Superior temporal gyrus (tissue), 1 donor: Measurements from ENCODE around the gene GTF3C6.
A peak's percentile ranks its signal among the peaks of the same experiment; 100 is the strongest.
"Not testable (repeated sequence)": the region's sequence is repeated elsewhere in the genome, so short reads cannot be mapped to it uniquely, and the experiment has no call there.

Experiments used
- DNase-seq: peaks from one replicate; pipeline ENCODE4 v3.0.0-alpha.2; 2016; ENCODE audit errors: extremely low spot score

The GTF3C6 gene, protein sequence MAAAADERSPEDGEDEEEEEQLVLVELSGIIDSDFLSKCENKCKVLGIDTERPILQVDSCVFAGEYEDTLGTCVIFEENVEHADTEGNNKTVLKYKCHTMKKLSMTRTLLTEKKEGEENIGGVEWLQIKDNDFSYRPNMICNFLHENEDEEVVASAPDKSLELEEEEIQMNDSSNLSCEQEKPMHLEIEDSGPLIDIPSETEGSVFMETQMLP

DNA sequence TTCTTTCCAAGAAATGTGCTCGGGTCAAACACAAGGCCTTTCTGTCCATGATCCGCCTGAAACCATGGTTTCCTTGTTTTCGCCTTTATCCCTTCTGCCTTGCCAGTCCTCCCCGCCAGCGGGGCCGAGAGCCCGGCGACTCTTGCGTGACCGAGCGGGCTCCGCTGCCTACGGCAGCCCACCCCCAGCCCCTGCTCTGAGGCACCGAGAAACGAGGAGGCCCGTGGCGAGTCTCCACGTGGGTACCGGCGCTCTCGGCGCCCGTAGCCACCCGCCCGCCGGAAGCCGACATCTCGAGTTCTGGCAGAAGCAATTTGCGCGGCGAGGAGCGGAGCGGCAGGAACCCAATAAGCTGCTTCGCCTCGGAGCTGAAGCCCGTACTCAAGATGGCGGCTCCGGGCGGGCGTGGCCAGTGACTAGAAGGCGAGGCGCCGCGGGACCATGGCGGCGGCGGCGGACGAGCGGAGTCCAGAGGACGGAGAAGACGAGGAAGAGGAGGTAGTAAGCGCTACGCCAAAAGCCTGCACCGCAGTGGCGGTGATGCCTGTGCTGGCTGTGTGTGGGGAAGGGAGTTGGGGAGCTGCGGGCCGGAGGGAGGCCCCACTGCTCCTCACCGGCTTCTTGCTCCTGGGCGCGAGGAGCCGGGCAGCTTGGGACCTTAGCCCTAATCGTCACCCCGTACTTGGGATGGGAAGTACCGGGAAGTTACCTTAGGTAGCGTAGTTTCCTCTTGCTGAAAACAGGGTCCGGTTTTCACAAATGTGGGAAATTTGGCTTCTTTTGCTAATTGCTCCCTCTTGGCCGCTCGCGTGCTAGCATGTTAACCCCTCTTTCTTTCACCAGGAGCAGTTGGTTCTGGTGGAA lies at the start of gene GTF3C6:
GTF3C6 (plus strand) TSS at position 378 of the 864 bp plus-strand sequence; CDS start at position 442, 64 bp downstream.
- DNase-seq = peak; percentile 96

DNA sequence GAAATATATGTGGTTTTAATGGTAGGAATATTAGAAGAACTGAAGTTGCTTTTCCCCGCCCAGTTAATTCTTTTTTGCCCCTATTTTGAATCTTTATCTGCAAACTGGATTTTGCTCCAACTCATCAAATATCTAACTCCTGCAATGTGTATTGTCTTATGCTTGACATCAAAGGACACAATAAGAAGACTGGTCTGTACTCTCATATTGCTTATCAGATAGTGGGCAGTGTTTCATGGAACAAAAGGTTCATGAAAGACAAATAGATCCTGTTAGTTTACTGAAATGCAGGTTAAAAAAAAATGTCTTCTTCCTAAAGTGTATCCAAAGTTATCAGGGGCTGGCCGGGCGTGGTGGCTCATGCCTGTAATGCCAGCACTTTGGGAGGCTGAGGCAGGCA lies 27.7 kb upstream of the GTF3C6 start:
- DNase-seq = no peak

DNA sequence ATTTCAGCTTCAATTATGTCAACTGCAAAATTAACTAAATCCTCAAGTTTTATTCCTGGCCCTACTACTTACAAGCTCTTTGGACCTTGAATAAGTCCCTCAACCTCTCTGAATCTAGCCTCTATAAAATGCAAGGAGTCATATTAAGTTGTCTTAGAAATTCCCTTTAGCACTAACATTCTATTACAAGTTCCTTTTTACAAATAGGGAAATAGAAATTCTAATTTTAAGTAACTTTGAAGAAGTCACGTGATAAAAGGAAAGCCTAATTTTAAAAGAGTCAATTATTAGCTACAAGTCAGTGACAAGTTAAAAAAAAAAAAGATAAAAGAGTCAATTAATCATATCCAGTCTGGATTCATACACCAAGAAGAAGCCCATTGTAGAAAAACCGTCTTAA lies 24.6 kb upstream of the GTF3C6 start:
- no peak for DNase-seq

DNA sequence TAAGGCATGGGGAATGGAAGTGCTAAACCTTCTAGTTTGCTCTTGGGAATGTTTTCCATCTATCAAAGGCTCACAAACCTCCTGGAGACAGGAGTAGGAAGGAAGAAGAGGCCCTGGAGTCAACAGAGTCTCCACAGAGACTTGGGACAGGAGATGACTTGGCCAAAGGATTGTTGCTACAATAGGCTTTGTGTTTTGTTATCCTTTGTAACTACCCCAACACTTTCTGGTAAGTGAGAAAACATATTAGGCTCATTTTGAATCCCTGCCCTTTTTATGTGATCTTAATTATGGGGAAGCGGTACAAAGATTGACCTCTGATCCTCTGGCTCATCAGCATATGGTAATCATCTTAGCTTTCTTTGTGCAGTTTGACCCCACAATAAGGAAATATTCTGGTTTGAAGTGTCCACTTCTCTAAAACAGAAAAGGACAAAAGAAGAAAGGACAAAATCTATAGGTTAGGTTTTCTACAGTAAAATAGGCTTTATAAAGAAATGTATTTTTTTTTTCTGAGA lies 24.1 kb upstream of the GTF3C6 start:
- no peak for DNase-seq

DNA sequence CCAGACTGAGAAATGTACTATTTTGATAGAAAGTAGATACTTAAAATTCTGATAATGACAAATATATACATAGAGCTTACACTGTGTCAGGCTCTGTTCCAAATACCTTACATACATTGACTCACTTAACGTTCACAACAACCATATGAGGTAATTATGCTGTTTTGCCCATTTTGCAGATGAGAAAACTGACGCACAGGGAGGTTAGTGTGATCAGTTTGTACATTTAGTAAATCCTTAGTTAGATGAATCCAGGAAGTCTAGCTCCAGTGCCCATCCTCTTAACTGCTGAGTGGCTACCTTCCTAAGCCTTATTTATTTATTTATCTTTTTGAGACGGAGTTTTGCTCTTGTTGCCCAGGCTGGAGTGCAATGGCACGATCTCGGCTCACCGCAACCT lies 23.3 kb upstream of the GTF3C6 start:
- no peak for DNase-seq

DNA sequence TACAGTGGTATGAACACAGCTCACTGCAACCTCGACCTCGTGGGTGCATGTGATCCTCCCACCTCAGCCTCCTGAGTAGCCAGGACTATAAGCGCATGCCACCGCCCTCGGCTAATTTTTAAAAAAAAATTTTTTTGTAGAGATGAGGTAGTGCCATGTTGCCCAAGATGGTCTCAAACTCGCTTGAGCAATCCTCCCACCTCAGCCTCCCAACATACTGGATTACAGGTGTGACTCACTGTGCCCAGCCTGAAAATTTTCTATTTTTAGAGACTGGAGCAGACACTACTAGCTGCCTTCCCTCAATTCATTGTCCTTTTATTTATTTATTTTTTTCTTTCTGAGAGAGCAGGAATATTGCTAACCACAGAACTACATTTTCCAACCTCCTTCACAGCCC lies 20.3 kb upstream of the GTF3C6 start:
- no peak for DNase-seq

DNA sequence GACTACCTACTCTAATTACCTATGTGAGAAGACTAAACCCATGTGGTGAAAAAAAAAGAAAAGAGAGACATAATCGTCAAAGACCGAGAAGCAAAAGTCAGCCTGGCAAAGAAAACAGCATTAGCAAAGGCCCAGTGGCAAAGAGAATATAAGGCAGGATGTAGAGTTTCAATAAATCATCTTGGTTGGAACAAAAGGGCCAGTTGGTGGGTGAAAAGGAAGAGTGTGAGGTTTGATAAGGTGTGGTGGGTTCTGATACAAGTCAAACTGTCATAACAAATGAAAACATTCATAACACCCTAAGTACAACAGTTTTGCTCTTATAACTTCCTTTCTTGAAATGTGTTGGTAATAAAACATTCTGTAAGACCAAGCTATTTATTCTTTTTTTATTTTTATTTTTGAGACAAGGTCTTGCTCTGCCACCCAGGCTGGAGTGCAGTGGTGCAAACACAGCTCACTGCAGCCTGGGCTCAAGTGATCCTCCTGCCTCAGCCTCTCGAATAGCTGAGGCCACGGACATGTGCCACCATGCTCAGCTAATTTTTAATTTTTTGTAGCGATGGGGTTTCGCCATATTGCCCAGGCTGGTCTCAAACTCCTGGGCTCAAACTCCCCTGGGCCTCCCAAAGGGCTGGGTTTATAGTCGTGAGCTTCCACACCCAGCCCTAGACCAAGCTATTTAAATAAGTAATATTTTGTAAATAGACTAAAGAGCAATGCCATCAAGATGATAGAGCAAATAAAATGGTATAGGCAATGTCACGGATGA lies 18.9 kb upstream of the GTF3C6 start:
- no peak for DNase-seq

DNA sequence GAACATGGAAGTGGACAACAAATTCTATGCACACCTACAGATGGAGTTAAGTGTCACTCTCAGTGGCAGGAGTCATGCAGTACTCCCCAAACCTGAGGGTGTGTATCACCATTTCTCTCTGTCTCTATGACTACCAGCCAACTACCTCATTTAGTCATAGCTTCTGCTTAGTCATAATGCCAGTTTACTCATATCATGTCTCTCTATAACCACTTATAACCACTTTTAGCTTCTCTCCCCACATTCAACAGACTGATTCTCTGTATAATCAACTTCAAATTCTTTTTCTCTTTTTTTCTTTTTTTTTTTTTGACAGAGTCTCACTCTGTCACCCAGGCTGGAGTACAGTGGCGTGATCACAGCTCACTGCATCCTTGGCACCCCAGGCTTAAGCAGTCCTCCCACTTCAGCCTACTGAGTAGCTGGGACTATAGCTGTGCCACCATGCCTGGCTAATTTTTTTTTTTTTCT lies 13.8 kb upstream of the GTF3C6 start:
- DNase-seq = peak; percentile 60

DNA sequence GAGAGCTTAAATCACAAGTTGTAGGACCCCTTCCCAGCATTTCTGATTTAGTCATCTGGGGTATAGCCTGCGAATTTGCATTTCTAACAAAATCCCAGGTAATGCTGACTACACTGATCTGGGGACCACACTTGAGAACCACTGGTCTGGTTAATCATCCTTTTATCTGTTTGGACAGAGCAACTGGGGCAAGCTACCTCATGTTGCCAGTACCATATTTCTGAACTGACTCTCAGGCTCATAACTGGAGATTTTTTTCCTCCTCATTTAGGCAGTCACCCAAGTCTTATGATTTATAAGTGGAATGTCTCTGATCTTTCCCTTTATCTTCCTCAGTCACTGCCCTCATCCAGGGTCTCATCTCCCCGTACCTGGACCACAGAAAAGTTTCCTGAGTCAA lies 12.0 kb upstream of the GTF3C6 start:
- no peak for DNase-seq

DNA sequence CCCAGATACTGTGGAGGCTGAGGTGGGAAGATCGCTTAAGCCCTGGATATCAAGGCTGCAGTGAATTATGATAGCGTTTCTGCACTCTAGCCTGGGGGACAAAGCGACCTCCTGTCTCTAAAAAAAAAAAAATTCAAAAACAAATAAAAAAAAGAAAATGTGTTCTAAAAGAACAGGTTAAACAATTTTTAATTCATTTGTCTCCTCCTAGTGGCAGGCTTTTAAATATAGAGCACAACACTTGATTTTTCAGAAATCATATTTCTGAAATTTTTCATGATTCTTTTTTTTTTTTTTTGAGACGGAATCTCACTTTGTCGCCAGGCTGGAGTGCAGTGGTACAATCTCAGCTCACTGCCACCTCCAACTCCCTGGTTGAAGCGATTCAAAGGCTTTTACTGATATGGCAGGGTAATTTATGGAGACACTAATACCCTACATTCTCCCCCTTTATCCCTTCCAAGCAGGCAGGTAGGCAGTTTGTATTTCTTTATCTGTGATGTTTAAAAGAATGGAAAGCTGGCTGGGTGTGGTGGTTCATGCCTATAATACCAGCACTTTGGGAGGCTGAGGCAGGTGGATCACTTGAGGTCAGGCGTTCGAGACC lies 8.7 kb upstream of the GTF3C6 start:
- DNase-seq = peak; percentile 76

DNA sequence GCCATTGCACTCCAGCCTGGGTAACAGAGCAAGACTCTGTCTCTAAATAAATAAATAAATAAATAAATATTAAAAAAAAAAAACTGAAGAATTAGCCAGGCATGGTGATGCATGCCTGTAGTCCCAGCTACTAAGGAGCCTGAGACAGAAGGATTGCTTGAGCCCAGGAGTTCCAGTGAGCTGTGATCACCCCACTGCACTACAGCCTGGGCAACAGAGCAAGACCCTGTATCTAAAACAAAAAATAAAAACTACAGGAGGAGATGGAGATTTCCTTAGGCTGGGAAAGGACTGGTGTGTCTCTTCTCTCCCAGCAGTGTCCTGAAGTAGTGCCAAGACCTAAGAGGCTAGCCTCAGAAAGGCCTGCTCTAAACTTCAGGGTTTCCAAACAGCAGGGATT lies 8.1 kb upstream of the GTF3C6 start:
- DNase-seq = no peak

DNA sequence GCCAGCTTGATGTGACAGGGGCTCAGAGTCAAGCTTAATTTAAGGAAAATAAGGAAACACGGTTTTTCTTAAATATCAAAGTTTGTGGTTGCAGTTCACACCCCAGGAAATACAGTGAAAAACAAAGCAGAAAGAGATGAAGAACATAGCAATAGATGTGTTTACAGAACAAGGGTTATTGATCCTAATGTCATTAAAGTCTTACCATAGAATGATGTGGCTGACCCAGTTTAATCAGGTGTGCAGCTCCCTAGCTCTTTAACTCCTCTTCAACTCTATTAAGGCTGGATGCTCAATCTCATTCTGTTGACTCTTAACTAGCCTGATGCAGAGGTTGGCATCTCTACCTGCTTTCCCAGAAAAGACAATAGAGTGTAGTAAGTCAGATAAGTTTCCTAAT lies 7.5 kb upstream of the GTF3C6 start:
- no peak for DNase-seq

DNA sequence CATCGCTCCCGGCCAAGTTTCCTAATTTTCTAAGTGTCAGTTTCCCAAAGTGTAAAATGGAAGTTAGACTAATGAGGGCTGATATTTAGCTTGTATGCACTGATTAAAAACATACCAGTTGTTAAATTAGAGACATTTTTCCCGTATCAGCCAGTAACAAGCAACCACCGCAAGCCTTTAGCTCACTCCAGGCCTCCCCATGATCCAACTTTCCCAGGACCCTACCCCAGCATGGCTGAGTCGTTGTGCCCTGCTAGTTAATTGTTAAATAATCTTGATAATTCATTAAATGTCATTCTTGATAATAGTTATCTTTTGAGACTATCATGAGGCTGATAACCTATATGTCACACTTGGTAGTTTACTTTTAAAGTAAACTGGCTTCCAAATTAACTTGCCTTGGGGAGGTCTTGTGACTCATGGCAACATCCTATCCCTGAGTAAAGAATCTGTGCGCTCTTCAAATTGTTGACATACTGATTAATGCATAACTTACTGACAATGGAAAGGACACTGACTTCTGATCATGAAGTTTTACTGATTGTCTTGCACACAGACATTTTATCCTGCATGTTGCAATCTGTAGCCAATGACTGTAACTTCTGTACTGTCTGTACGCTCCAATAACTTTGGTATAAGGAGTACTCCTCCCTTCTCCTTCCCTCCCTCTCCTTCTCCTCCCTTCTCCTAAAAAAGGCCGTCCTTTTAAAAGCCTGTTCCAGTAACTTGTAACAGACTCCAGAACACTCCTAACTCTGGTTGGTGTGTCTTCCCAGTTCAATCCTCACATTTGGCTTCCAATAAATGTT lies 6.3 kb upstream of the GTF3C6 start:
- no peak for DNase-seq

DNA sequence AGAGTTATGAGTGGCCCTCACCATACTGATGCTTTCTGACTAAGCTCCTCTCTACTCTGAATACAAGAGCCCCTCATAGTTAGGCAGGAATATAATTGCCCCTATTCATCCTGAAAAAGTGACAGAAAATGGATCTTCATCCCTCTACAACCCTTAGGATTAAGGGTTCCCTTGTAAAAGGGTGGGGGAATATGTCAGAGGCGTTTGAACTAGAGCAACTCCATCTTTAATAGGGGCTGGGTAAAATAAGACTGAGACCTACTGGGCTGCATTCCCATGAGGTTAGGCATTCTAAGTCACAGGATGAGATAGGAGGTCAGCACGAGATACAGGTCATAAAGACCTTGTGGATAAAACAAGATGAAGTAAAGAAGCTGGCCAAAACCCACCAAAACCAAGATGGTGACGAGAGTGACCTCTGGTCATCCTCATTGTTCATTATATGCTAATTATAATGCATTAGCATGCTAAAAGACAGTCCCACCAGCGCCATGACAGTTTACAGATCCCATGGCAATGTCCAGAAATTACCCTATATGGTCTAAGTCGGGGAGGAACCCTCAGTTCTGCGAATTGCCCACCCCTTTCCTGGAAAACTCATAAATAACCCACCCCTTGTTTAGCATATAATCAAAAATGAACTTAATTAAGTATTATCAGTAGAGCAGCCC lies 4.7 kb upstream of the GTF3C6 start:
- DNase-seq = no peak

DNA sequence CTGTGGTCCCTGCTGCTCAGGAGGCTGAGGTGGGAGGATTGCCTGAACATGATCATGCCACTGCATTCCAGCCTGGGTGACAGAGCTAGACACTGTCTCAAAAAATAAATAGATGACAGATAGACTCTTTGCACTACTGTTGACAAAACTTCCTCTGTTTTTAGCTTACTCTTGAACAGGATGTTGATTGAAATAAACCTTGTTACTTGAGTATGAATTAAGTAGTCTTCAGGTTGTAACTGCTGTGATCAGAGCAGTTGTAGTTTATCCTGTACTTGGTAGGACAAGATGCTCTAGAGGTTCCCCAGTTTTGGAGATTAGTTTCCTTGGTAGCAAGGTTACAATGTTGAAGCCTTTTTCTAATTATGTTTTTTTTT lies 1.5 kb downstream of the GTF3C6 start:
- no peak for DNase-seq

DNA sequence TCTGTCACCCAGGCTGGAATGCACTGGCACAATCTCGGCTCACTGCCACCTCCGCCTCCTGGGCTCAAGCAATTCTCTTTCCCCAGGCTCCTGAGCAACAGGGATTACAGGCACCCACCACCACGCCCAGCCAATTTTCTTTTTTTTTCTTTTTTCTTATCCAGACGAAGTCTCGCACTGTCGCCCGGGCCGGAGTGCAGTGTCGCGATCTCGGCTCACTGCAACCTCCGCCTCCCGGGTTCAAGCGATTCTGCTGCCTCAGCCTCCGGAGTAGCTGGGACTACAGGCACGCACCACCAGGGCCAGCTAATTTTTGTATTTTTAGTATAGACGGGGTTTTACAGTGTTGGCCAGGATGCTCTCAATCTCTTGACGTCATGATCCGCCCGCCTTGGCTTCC lies 4.1 kb downstream of the GTF3C6 start:
- DNase-seq = not testable (repeated sequence)

DNA sequence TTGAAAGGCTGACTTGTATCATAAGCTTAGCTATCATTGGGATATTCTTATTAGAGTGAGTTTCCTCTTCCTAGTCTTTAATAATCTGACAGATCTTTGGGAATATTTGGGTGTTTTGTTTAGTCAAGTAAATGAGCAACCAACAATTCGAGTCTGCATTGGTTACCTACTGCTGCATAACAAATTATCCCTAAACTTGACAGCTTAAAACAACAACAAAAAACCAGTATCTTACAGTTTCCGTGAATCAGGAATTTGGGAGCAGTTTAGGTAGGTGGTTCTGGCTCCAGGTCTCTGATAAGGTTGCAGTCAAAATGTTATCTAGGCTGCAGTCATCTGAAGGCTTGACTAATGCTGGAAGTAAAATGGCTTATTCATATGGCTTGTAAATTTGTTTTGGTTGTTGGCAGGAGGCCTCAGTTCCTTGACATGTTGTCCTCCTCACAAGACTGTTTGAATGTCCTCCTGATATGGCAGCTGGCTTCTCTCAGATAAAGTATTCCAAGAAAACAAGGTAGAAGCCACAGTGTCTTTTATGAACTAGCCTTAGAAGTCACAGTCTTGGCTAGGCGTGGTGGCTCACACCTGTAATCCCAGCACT lies 7.2 kb downstream of the GTF3C6 start:
- no peak for DNase-seq

DNA sequence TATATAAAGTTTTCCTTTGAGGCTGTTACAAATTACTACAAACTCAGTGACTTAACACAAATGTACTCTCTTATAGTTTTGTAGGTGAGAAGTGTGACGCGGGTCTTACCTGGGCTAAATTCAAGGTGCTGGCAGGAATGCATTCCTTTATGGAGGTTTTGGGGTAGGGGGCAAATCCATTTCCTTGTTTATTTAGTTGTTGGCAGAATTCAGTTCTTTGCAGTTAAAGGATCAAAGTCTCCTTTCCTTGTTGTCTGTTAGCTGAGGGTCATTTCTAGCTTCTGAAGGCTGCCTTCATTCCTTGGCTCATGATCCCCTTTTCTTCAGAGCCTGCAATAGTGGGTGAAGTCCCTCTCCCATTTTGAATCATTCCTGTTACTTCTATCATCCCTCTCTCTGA lies 10.2 kb downstream of the GTF3C6 start:
- DNase-seq = not testable (repeated sequence)

DNA sequence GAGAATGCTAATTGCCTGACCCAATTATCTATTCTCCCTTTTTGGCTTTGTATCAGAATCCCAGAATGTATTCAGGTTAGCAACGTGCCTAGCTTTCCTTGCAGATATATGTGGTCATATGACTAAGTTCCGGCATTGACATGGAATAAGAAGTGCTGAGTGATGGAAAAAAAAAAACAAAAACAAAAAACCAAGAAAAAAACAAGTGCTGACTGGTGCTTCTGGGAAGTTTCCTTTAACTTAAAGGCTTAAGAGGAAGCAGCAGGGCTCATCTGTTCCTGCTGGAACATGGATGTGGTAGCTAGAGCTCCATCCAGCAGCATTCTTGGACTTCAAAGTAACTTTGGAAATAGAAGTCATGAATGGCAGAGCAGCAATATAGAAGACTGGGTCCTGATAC lies 13.0 kb downstream of the GTF3C6 start:
- no peak for DNase-seq

DNA sequence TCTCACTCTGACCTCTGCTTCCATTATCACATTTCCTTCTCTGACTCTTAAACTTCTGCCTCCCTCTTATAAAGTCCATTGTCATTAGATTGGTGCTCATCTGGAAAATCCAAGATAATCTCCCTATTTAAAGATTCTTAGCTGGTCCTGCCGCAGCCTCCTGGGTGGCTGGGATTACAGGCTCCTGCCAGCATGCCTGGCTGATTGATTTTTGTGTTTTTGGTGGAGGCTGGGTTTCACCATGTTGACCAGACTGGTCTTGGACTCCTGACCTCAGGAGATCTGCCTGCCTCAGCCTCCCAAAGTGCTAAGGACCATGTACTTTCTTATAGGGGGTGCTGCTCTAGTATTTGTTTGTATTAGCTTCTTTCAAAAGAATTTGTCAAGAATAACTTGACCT lies 18.1 kb downstream of the GTF3C6 start:
- no peak for DNase-seq
